H9 (cell line): ENCODE data around the gene DAPP1. TPM values are rescaled to one million over a fixed set of nuclear protein-coding genes. Genes with fewer than 3 reads are reported as not detected.

Source experiments
- DNase-seq: peaks from one replicate; pipeline ENCODE4 v3.0.0-alpha.2; 2017
- H2AFZ ChIP-seq: one replicate; pipeline ENCODE4 v1.6.1; 2013; ENCODE audit warnings: mild to moderate bottlenecking, low read length, control low read depth, moderate library complexity
- H2AK5ac ChIP-seq: 2 replicates; pipeline ENCODE4 v1.6.1; 2013; ENCODE audit warnings: low read length, control low read depth, mixed read lengths; ENCODE audit not compliant: insufficient read length
- H2BK120ac ChIP-seq: one replicate; pipeline ENCODE4 v1.6.1; 2013; ENCODE audit warnings: low read depth, mild to moderate bottlenecking, low read length, control low read depth, inconsistent platforms; ENCODE audit not compliant: poor library complexity, severe bottlenecking
- H2BK12ac ChIP-seq: 2 replicates; pipeline ENCODE4 v1.6.1; 2013; ENCODE audit warnings: low read length, control low read depth, mixed read lengths, low read depth; ENCODE audit not compliant: insufficient read length
- H2BK15ac ChIP-seq: 2 replicates; pipeline ENCODE4 v1.6.1; 2013; ENCODE audit warnings: low read depth, low read length, control low read depth
- H2BK20ac ChIP-seq: one replicate; pipeline ENCODE4 v1.6.1; 2013; ENCODE audit warnings: low read depth, mild to moderate bottlenecking, low read length, control low read depth, inconsistent platforms; ENCODE audit not compliant: poor library complexity, severe bottlenecking
- H2BK5ac ChIP-seq: 2 replicates; pipeline ENCODE4 v1.6.1; 2013; ENCODE audit warnings: low read length, control low read depth, mixed read lengths; ENCODE audit not compliant: insufficient read length
- H3K14ac ChIP-seq: 2 replicates; pipeline ENCODE4 v1.6.1; 2013; ENCODE audit warnings: low read length, control low read depth; ENCODE audit not compliant: insufficient read depth
- H3K18ac ChIP-seq: 2 replicates; pipeline ENCODE4 v1.6.1; 2013; ENCODE audit warnings: low read depth, mild to moderate bottlenecking, mixed read lengths, low read length, control low read depth; ENCODE audit not compliant: insufficient read length
- H3K23ac ChIP-seq: 2 replicates; pipeline ENCODE4 v1.6.1; 2013; ENCODE audit warnings: low read length, control low read depth, mixed read lengths, low read depth; ENCODE audit not compliant: insufficient read length
- H3K23me2 ChIP-seq: 2 replicates; pipeline ENCODE4 v1.6.1; 2013; ENCODE audit warnings: low read depth, mild to moderate bottlenecking, mixed read lengths, low read length, control low read depth; ENCODE audit not compliant: insufficient read length, poor library complexity, severe bottlenecking
- H3K27ac ChIP-seq: 2 replicates; pipeline ENCODE4 v1.5.1; 2013; ENCODE audit warnings: low read length, control low read depth, mixed read lengths, low read depth; ENCODE audit not compliant: insufficient read length
- H3K27me3 ChIP-seq: 2 replicates; pipeline ENCODE4 v1.6.1; 2013; ENCODE audit warnings: low read length, control low read depth, inconsistent platforms; ENCODE audit not compliant: insufficient read depth
- H3K4ac ChIP-seq: 2 replicates; pipeline ENCODE4 v1.6.1; 2013; ENCODE audit warnings: low read depth, mild to moderate bottlenecking, control low read depth, inconsistent platforms, low read length, moderate library complexity
- H3K4me1 ChIP-seq: 2 replicates; pipeline ENCODE4 v1.6.1; 2013; ENCODE audit warnings: low read length, control low read depth, inconsistent platforms; ENCODE audit not compliant: insufficient read depth
- H3K4me2 ChIP-seq: 2 replicates; pipeline ENCODE4 v1.6.1; 2013; ENCODE audit warnings: low read length, control low read depth, mixed read lengths; ENCODE audit not compliant: insufficient read length, insufficient read depth
- H3K56ac ChIP-seq: 2 replicates; pipeline ENCODE4 v1.6.1; 2013; ENCODE audit warnings: low read depth, mild to moderate bottlenecking, mixed read lengths, low read length, control low read depth; ENCODE audit not compliant: insufficient read length
- H3K79me1 ChIP-seq: 2 replicates; pipeline ENCODE4 v1.6.1; 2013; ENCODE audit warnings: low read depth, mild to moderate bottlenecking, moderate library complexity, low read length, control low read depth, inconsistent platforms; ENCODE audit not compliant: insufficient read depth, poor library complexity, severe bottlenecking
- H3K79me2 ChIP-seq: 2 replicates; pipeline ENCODE4 v1.6.1; 2013; ENCODE audit warnings: low read length, control low read depth, inconsistent platforms; ENCODE audit not compliant: insufficient read depth
- H3K9ac ChIP-seq: 2 replicates; pipeline ENCODE4 v1.6.1; 2013; ENCODE audit warnings: low read length, control low read depth, mixed read lengths; ENCODE audit not compliant: insufficient read length; ENCODE audit errors: extremely low read depth
- H3K9me3 ChIP-seq: one replicate; pipeline ENCODE4 v1.6.1; 2013; ENCODE audit warnings: low read depth, low read length, inconsistent platforms; ENCODE audit not compliant: control insufficient read depth
- H3T11ph ChIP-seq: one replicate; pipeline ENCODE4 v1.6.1; 2013; ENCODE audit warnings: mild to moderate bottlenecking, low read length, control low read depth, inconsistent platforms
- H4K20me1 ChIP-seq: one replicate; pipeline ENCODE4 v1.6.1; 2013; ENCODE audit not compliant: control insufficient read depth, insufficient read length, insufficient read depth
- H4K5ac ChIP-seq: 2 replicates; pipeline ENCODE4 v1.6.1; 2013; ENCODE audit warnings: low read depth, mild to moderate bottlenecking, mixed read lengths, low read length, control low read depth; ENCODE audit not compliant: insufficient read length
- H4K8ac ChIP-seq: replicated peaks from 2 replicates; pipeline ENCODE4 v1.6.1; 2013; ENCODE audit warnings: low read length, control low read depth, mixed read lengths, low read depth; ENCODE audit not compliant: insufficient read length
- H4K91ac ChIP-seq: 2 replicates; pipeline ENCODE4 v1.6.1; 2013; ENCODE audit warnings: low read depth, mild to moderate bottlenecking, moderate library complexity, mixed read lengths, low read length, control low read depth; ENCODE audit not compliant: insufficient read length
- H3K27ac Mint-ChIP-seq, 3 experiments: 2 replicates in 2 of 3; 3 replicates in 1 of 3; pipeline ENCODE4 v1.8.0; 2020 to 2021; ENCODE audit warnings: mixed read lengths in 3 of 3, mild to moderate bottlenecking in 1 of 3, moderate library complexity in 1 of 3
- H3K27me3 Mint-ChIP-seq: 2 replicates; pipeline ENCODE4 v1.8.0; 2021; ENCODE audit warnings: low read depth, mild to moderate bottlenecking, moderate library complexity, mixed read lengths
- H3K36me3 Mint-ChIP-seq, 3 experiments: 2 replicates in 2 of 3; 3 replicates in 1 of 3; pipeline ENCODE4 v1.8.0; 2020 to 2021; ENCODE audit warnings: low read depth in 3 of 3, mixed read lengths in 3 of 3; ENCODE audit not compliant: insufficient read depth in 1 of 3
- H3K4me1 Mint-ChIP-seq, 2 experiments: 2 replicates each; pipeline ENCODE4 v1.8.0; 2020; ENCODE audit warnings: mixed read lengths in 2 of 2
- H3K4me3 Mint-ChIP-seq, 2 experiments: 2 replicates in 1 of 2; 3 replicates in 1 of 2; pipeline ENCODE4 v1.8.0; 2020 to 2021; ENCODE audit warnings: mild to moderate bottlenecking in 2 of 2, mixed read lengths in 2 of 2, moderate library complexity in 1 of 2
- H3K9me3 Mint-ChIP-seq, 2 experiments: 2 replicates in 1 of 2; 3 replicates in 1 of 2; pipeline ENCODE4 v1.8.0; 2020; ENCODE audit warnings: mild to moderate bottlenecking in 2 of 2, mixed read lengths in 2 of 2, moderate library complexity in 1 of 2
- WGBS: extraction: QIAGEN DNeasy Blood & Tissue Kit; methylation state at CpG from one replicate; pipeline ENCODE4 v1.1.7; 2013; ENCODE audit warnings: missing lambda C conversion rate, low lambda C conversion rate, mixed read lengths; ENCODE audit not compliant: insufficient read length; ENCODE audit errors: extremely low coverage; 5-methylcytosine and 5-hydroxymethylcytosine counted together
- total RNA-seq: library from RNA; stranded (reverse); gene quantifications from 2 replicates; pipeline ENCODE4 v1.2.1, GENCODE V29; 2021
- TF ChIP-seq, protein P1 (sequence below): fragments of 200-600 bp; sonication (generic); conservative IDR thresholded peaks from 3 replicates; pipeline ENCODE4 v1.8.0; 2021; ENCODE audit warnings: antibody characterized with exemption, mild to moderate bottlenecking

Gene DAPP1
- total RNA-seq, 1 experiment from 2014 or later, result not detected

DNA sequence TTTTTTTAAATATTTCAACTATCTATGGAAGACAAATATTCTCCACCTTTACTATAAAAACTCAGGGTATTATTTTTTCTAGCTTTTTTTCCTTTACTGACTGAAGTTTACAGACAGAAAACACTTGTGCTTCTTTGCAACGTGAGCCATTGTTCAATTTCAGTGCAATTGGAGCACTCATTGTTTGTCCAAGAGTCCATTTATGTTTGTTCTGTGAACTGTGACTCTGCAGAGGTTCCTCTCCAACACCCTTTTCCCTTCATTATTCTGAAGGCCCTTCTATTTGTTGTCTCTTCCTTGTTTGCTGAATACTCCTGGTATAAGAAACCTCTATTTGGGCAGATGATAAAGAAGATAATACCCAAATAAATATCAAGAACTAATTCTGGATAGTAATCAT, 37.4 kb downstream of the DAPP1 start:
- Histone ChIP-seq H3K9ac (no peak overlapping the region), H3K79me2 (no peaks in the 10 kb centered on the region), H3K23me2 (no peaks in the 10 kb centered on the region), H3K14ac (no peak overlapping the region), H3K18ac (no peak overlapping the region), H3K27me3 (no peaks in the 10 kb centered on the region), H3K4me1 (no peaks in the 10 kb centered on the region), H4K20me1 (no peaks in the 10 kb centered on the region), H3T11ph (no peak overlapping the region), H4K8ac (no peak overlapping the region), H4K91ac (no peak overlapping the region), H3K23ac (no peak overlapping the region), H2BK20ac (no peak overlapping the region), H3K4ac (no peak overlapping the region), H2BK5ac (no peak overlapping the region), H2AK5ac (no peak overlapping the region), H3K27ac (no peak overlapping the region), H3K9me3 (no peaks in the 10 kb centered on the region), H3K56ac (no peak overlapping the region), H2AFZ (no peak overlapping the region), H4K5ac (no peak overlapping the region), H3K79me1 (no peaks in the 10 kb centered on the region), H2BK15ac (no peak overlapping the region), H2BK120ac (no peak overlapping the region), H3K4me2 (no peak overlapping the region), H2BK12ac (no peak overlapping the region)
- Mint-ChIP-seq H3K4me1 (peaks cover 7 to 11% of the 10 kb centered on the region in 2 experiments), H3K27me3 (no peaks in the 10 kb centered on the region; the same call in 1 of the 2 replicates), H3K9me3 (no peaks in the 10 kb centered on the region; a peak in 1 of 5 replicates), H3K4me3 (no peak overlapping the region), H3K27ac (no peak overlapping the region), H3K36me3 (no peaks in the 10 kb centered on the region)
- TF ChIP-seq, protein P1, sequence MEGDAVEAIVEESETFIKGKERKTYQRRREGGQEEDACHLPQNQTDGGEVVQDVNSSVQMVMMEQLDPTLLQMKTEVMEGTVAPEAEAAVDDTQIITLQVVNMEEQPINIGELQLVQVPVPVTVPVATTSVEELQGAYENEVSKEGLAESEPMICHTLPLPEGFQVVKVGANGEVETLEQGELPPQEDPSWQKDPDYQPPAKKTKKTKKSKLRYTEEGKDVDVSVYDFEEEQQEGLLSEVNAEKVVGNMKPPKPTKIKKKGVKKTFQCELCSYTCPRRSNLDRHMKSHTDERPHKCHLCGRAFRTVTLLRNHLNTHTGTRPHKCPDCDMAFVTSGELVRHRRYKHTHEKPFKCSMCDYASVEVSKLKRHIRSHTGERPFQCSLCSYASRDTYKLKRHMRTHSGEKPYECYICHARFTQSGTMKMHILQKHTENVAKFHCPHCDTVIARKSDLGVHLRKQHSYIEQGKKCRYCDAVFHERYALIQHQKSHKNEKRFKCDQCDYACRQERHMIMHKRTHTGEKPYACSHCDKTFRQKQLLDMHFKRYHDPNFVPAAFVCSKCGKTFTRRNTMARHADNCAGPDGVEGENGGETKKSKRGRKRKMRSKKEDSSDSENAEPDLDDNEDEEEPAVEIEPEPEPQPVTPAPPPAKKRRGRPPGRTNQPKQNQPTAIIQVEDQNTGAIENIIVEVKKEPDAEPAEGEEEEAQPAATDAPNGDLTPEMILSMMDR, result no peak
- WGBS, result no CpG with 5 or more reads among the region's 1 CpG
- DNase-seq, result no peak
